ENCODE data around the gene IFITM5.

GRCh38 chr11:328012-328411 is 28.7 kb upstream of the IFITM5 start:
- TF ChIP-seq EZH2 (IDR thresholded peaks at IDR 0.05; ENCODE audit: insufficient read depth, poor library complexity, severe bottlenecking) (no peak), EZH2phosphoT487 (IDR thresholded peaks at IDR 0.05; ENCODE audit: insufficient read depth, low read depth) (no peak)

All from GM23248 (cell line).